MM.1S (cell line): ENCODE data around the gene ITGA11.

Experiments used
- DNase-seq: peaks from one replicate; pipeline ENCODE4 v3.0.0-alpha.2; 2015
- H2AFZ ChIP-seq: fragments of 300-600 bp; sonication (generic); 2 replicates; pipeline ENCODE4 v1.6.0; 2016; ENCODE audit warnings: antibody characterized with exemption, low read length
- H3F3A ChIP-seq: fragments of 300-600 bp; sonication (generic); 2 replicates; pipeline ENCODE4 v1.6.1; 2016; ENCODE audit warnings: mild to moderate bottlenecking, antibody characterized with exemption, low read length, moderate library complexity, mixed read lengths; ENCODE audit not compliant: insufficient read depth
- H3K27ac ChIP-seq: fragments of 300-600 bp; sonication (generic); 2 replicates; pipeline ENCODE4 v1.5.1; 2016; ENCODE audit warnings: mild to moderate bottlenecking, low read length
- H3K27me3 ChIP-seq: fragments of 300-600 bp; sonication (generic); replicated peaks from 2 replicates; pipeline ENCODE4 v1.6.0; 2016; ENCODE audit warnings: low read length; ENCODE audit not compliant: insufficient read depth
- H3K36me3 ChIP-seq: fragments of 300-600 bp; sonication (generic); replicated peaks from 2 replicates; pipeline ENCODE4 v1.6.1; 2016; ENCODE audit warnings: mild to moderate bottlenecking, low read length, mixed read lengths; ENCODE audit not compliant: insufficient read depth
- H3K4me1 ChIP-seq: fragments of 300-600 bp; sonication (generic); 2 replicates; pipeline ENCODE4 v1.6.1; 2016; ENCODE audit warnings: low read length, mixed read lengths
- H3K4me2 ChIP-seq: fragments of 300-600 bp; sonication (generic); 2 replicates; pipeline ENCODE4 v1.6.0; 2016; ENCODE audit warnings: low read depth, low read length
- H3K4me3 ChIP-seq: fragments of 300-600 bp; sonication (generic); 2 replicates; pipeline ENCODE4 v1.5.1; 2016; ENCODE audit warnings: low read length, mixed read lengths
- H3K79me2 ChIP-seq: fragments of 300-600 bp; sonication (generic); 2 replicates; pipeline ENCODE4 v1.6.1; 2016; ENCODE audit warnings: mixed run types, low read length, mixed read lengths
- H3K9ac ChIP-seq: fragments of 300-600 bp; sonication (generic); 2 replicates; pipeline ENCODE4 v1.6.1; 2016; ENCODE audit warnings: low read length, mixed read lengths
- H3K9me2 ChIP-seq: fragments of 300-600 bp; sonication (generic); replicated peaks from 2 replicates; pipeline ENCODE4 v1.6.1; 2016; ENCODE audit warnings: mild to moderate bottlenecking, low read length, mixed read lengths; ENCODE audit not compliant: insufficient read depth
- H3K9me3 ChIP-seq: fragments of 300-600 bp; sonication (generic); replicated peaks from 2 replicates; pipeline ENCODE4 v1.6.1; 2016; ENCODE audit warnings: mild to moderate bottlenecking, low read length, mixed read lengths; ENCODE audit not compliant: insufficient read depth
- H4K20me1 ChIP-seq: fragments of 300-600 bp; sonication (generic); 2 replicates; pipeline ENCODE4 v1.6.1; 2016; ENCODE audit warnings: mild to moderate bottlenecking, low read length, moderate library complexity, mixed read lengths; ENCODE audit not compliant: insufficient read depth
- EZH2 ChIP-seq: fragments of 300-600 bp; sonication (generic); optimal IDR thresholded peaks from 2 replicates; pipeline ENCODE3; 2017; ENCODE audit warnings: low read depth, mild to moderate bottlenecking, antibody characterized with exemption, low read length, mixed read lengths
- EZH2phosphoT487 ChIP-seq: fragments of 300-600 bp; sonication (generic); IDR thresholded peaks from 2 replicates; pipeline ENCODE4 v1.6.1; 2018; ENCODE audit warnings: antibody characterized with exemption, low read length
- TF ChIP-seq, protein P1 (sequence below): fragments of 300-600 bp; sonication (generic); IDR thresholded peaks from 2 replicates; pipeline ENCODE4 v1.5.1; 2016; ENCODE audit warnings: antibody characterized with exemption, low read length, mixed read lengths

The ITGA11 gene

DNA sequence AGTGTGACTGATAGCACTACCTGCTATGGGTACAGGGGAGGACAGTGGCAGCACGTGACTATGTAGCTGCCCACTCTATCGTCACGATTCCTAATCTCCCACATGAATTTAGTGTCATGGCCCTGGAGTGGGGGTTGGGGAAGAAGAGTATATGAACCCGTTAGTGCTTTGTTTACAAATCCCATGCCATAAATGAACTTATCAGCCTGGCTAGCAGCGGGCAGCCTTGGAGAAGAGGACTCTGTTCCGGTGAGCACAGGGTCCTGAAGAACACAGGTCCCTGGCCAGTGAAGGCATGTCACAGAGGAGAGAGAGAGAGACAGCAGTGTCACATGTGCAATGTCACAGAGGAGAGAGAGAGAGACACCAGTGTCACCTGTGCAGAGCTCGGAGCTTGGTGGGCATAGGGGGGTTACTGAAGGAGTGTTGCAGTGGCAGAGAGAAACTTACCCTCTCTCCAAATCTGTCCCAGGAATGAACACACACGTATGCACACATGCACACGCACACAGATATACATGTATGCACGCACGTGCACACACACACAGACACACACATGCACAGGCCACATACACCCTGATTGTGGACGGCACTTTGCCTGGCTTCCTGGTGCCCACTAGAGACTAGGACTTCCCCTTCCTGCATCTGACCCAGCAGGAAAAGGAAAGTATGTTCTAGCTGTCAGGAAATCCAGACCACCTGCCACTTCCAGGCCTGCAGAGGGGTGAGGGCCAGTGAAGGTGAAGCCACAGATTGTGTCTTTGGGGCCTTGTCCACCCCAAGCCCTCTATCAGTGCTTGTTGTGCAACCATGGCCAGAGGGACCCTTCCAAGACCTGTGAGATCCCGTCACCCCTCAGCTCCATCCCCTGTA, 26.3 kb downstream of the ITGA11 start:
- Histone ChIP-seq H3K9ac (no peak overlapping the region), H3K36me3 (no peaks in the 10 kb centered on the region), H3K27me3 (no peaks in the 10 kb centered on the region), H3K4me3 (no peak overlapping the region), H3F3A (no peaks in the 10 kb centered on the region), H3K4me2 (no peak overlapping the region), H3K27ac (no peak overlapping the region), H3K79me2 (no peaks in the 10 kb centered on the region), H2AFZ (no peak overlapping the region), H3K9me3 (no peaks in the 10 kb centered on the region), H3K9me2 (no peaks in the 10 kb centered on the region), H3K4me1 (no peaks in the 10 kb centered on the region), H4K20me1 (no peaks in the 10 kb centered on the region)
- DNase-seq = no peak
- no peak for TF ChIP-seq EZH2
- TF ChIP-seq, protein P1, sequence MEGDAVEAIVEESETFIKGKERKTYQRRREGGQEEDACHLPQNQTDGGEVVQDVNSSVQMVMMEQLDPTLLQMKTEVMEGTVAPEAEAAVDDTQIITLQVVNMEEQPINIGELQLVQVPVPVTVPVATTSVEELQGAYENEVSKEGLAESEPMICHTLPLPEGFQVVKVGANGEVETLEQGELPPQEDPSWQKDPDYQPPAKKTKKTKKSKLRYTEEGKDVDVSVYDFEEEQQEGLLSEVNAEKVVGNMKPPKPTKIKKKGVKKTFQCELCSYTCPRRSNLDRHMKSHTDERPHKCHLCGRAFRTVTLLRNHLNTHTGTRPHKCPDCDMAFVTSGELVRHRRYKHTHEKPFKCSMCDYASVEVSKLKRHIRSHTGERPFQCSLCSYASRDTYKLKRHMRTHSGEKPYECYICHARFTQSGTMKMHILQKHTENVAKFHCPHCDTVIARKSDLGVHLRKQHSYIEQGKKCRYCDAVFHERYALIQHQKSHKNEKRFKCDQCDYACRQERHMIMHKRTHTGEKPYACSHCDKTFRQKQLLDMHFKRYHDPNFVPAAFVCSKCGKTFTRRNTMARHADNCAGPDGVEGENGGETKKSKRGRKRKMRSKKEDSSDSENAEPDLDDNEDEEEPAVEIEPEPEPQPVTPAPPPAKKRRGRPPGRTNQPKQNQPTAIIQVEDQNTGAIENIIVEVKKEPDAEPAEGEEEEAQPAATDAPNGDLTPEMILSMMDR = no peak
- no peak for TF ChIP-seq EZH2phosphoT487

DNA sequence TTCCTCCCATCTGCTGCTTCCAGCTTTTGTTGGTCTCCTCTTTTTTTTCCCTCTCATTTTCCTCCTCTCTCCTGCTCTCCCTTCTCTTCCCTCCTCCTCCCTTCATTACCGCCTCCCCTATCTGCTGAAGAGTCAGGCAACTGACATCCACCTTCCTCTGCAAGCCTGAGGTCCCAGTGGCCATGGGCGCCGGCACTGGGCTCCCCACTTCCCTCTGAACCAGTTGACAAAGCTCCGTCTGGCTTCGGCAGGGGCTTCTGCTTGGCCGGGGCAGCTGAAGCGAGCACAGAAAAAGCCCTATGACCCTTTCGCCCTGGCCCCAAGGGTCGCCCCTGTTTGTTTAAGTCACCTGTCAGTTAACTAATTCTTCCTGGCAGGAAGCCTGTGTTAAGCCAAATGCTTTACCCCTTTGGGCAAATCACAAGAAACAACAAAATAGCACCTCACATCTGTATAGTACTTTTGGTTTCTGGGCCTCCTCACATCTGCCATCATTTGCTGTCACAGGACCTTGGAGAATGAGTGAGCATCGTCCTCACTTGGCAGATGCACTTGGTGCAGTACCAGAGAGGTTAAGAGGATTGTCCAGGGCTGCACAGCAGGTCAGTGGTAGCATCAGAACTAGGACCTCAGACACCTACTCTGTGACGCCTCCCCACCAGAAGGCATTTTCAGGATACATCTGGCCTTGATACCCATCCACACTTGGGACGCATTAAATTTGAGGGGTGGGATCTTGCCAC, 27.7 kb downstream of the ITGA11 start:
- H3F3A ChIP-seq = no peaks in the 10 kb centered on the region
- H4K20me1 ChIP-seq = no peaks in the 10 kb centered on the region

DNA sequence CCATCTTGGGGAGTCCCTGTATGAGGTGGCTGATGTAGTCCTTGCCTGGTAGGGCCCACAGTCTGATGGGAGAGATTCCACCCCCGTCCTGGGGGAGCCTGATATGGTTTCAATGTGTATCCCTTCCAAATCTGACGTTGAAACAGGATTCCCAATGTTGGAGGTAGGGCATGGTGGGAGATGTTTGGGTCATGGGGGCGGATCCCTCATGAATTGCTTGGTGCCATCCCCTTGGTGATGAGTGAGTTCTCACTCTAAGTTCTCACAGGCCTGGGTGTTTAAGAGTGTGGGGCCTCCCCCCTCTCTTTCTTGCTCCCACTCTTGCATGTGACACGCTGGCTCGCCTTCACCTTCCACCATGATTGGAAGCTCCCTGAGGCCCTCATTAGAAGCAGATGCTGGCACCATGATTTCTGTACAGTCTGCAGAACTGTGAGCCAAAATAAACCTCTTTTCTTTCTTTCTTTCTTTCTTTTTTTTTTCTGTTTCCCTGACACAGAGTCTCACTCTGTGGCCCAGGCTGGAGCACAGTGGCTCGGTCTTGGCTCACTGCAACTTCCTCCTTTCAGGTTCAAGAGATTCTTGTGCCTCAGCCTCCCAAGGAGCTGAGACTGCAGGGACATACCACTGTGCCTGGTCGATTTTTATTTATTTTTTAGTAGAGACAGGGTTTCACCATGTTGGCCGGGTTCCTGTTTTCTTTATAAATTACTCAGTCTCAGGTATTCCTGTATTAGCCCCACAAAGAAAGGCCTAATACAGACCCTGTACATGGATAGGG, 28.6 kb downstream of the ITGA11 start:
- Histone ChIP-seq H3K4me2 (no peak overlapping the region), H2AFZ (no peak overlapping the region), H3F3A (no peaks in the 10 kb centered on the region), H3K9ac (no peak overlapping the region), H4K20me1 (no peaks in the 10 kb centered on the region), H3K27me3 (no peaks in the 10 kb centered on the region), H3K9me3 (no peaks in the 10 kb centered on the region), H3K9me2 (no peaks in the 10 kb centered on the region), H3K79me2 (no peaks in the 10 kb centered on the region), H3K27ac (no peak overlapping the region), H3K4me3 (no peak overlapping the region), H3K4me1 (no peaks in the 10 kb centered on the region), H3K36me3 (no peaks in the 10 kb centered on the region)
- TF ChIP-seq, protein P1 = no peak
- no peak for TF ChIP-seq EZH2
- no peak for TF ChIP-seq EZH2phosphoT487
- no peak for DNase-seq

More for the DNA sequence above, 27.7 kb downstream of the ITGA11 start:
- H2AFZ ChIP-seq = no peak overlapping the region
- no peaks in the 10 kb centered on the region for H3K9me2 ChIP-seq
- no peaks in the 10 kb centered on the region for H3K27me3 ChIP-seq
- no peaks in the 10 kb centered on the region for H3K36me3 ChIP-seq
- DNase-seq = no peak
- H3K9me3 ChIP-seq = no peaks in the 10 kb centered on the region
- TF ChIP-seq EZH2 (no peak), EZH2phosphoT487 (no peak)
- TF ChIP-seq, protein P1 = no peak
- H3K79me2 ChIP-seq = no peaks in the 10 kb centered on the region
- H3K4me2 ChIP-seq = no peak overlapping the region
- H3K4me1 ChIP-seq = no peaks in the 10 kb centered on the region
- H3K9ac ChIP-seq = no peak overlapping the region
- H3K27ac ChIP-seq = no peak overlapping the region
- H3K4me3 ChIP-seq = no peak overlapping the region
